IMR-90 (cell line): ENCODE measurements around the gene AOPEP. TPM values are rescaled to one million over a fixed set of nuclear protein-coding genes. Genes with fewer than 3 reads are reported as not detected.

Experiments
- CEBPB ChIP-seq: IDR thresholded peaks from 2 replicates; pipeline ENCODE4 v1.6.1; 2012; ENCODE audit warnings: low read depth, low read length, improper control_type of control experiment
- MAZ ChIP-seq: IDR thresholded peaks from 2 replicates; pipeline ENCODE4 v1.6.1; 2012; ENCODE audit warnings: low read depth, mild to moderate bottlenecking, low read length, improper control_type of control experiment, moderate library complexity, borderline replicate concordance
- NFE2L2 ChIP-seq: fragments of 150-350 bp; IDR thresholded peaks from 2 replicates; pipeline ENCODE4 v1.6.1; 2016; ENCODE audit warnings: low read depth, mild to moderate bottlenecking, low read length
- RAD21 ChIP-seq: IDR thresholded peaks from 2 replicates; pipeline ENCODE4 v1.6.1; 2012; ENCODE audit warnings: low read length, improper control_type of control experiment
- polyA plus RNA-seq, 3 experiments: library from polyadenylated mRNA; depleted of rRNA; stranded (reverse); fragments of >200 nt; gene quantifications; 2 replicates each; pipeline ENCODE4 v1.2.3, GENCODE V29; 2012; ENCODE audit warnings: low replicate concordance in 1 of 3
- total RNA-seq: library from RNA; depleted of rRNA; stranded (reverse); fragments of >200 nt; gene quantifications from 2 replicates; pipeline ENCODE4 v1.2.3, GENCODE V29; 2012
- TF ChIP-seq, protein P1 (sequence below): conservative IDR thresholded peaks from 2 replicates; pipeline ENCODE4 v1.5.1; 2012; ENCODE audit warnings: mild to moderate bottlenecking, low read depth, low read length, improper control_type of control experiment
- TF ChIP-seq, protein P2 (sequence below): fragments of 150-350 bp; IDR thresholded peaks from 2 replicates; pipeline ENCODE4 v1.6.1; 2016; ENCODE audit warnings: low read depth, mild to moderate bottlenecking, low read length, moderate library complexity, borderline replicate concordance

The AOPEP gene
- total and polyA plus RNA-seq, 2 of the 4 experiments (the other 2 are of a cell fraction): 34.9 to 38.7 TPM

DNA sequence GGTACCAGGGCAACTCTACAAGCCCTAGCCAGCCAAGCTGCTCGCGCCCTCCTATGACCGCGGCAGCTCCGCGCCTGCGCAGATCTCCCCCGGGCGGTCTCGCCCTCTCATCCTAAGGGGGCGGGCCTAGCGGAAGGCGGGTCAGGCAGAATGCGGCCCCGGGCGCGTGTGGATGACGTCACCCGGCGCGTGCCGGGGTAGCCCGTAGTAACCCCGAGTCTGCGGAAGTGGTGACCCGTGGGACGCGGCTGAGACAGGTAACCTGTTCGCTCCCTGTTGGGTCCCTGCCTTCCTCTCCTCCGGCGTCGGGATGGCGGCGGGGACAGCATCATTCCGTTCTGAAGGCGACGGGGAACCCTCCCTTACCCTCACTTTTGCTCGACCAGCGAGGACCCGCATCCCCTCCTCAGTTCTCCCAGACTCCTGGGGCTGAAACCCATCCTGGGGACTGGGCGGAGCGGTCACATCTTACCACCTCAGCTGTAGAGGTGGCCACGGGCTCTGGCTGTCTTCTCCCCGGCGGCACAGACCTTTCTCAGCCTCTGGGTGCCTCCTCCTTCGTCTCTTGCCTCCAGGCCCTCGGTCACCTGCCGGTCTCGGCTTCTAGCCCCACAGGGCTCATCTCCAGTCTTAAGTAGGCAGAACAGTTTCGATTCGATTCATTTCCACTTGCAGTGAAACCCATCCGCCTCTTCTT is at the start of gene AOPEP (continued):
- TF ChIP-seq, protein P1, sequence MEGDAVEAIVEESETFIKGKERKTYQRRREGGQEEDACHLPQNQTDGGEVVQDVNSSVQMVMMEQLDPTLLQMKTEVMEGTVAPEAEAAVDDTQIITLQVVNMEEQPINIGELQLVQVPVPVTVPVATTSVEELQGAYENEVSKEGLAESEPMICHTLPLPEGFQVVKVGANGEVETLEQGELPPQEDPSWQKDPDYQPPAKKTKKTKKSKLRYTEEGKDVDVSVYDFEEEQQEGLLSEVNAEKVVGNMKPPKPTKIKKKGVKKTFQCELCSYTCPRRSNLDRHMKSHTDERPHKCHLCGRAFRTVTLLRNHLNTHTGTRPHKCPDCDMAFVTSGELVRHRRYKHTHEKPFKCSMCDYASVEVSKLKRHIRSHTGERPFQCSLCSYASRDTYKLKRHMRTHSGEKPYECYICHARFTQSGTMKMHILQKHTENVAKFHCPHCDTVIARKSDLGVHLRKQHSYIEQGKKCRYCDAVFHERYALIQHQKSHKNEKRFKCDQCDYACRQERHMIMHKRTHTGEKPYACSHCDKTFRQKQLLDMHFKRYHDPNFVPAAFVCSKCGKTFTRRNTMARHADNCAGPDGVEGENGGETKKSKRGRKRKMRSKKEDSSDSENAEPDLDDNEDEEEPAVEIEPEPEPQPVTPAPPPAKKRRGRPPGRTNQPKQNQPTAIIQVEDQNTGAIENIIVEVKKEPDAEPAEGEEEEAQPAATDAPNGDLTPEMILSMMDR: no peak
- TF ChIP-seq MAZ (peak; percentile 60; the same call in 1 of the 2 replicates), NFE2L2 (0 out of 2 replicates have a peak, but pooled peaks have one; percentile 14), RAD21 (no peak), CEBPB (no peak)
- TF ChIP-seq, protein P2, sequence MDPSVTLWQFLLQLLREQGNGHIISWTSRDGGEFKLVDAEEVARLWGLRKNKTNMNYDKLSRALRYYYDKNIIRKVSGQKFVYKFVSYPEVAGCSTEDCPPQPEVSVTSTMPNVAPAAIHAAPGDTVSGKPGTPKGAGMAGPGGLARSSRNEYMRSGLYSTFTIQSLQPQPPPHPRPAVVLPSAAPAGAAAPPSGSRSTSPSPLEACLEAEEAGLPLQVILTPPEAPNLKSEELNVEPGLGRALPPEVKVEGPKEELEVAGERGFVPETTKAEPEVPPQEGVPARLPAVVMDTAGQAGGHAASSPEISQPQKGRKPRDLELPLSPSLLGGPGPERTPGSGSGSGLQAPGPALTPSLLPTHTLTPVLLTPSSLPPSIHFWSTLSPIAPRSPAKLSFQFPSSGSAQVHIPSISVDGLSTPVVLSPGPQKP: no peak
